GM18508 (cell line): Measurements from ENCODE around the gene UGT2A2.

Experiments used
- ATAC-seq: cut with Tn5 transposase; IDR thresholded peaks from one replicate; pipeline ENCODE4 v1.9.1; 2021; ENCODE audit warnings: moderate number of reproducible peaks; ENCODE audit not compliant: insufficient read depth, unreplicated experiment

Gene UGT2A2

DNA sequence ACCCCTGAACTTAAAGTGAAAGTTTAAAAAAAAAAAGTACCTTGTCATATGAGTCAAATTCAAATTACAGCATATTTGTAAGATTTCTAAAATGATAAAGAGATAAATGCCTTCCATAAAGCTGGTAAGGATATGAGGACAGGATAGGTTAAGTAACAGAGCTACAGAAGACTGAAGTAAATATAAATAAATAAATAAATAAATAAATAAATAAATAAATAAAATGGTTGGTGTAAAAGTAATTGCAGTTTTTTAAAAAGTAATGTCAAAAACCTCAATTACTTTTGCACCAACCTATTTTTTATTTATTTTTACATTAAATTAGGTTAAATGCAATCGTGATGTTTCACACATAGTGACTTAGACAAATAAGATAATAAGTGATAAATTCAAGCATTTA is 62.2 kb downstream of the UGT2A2 start:
- ATAC-seq, result no peak

DNA sequence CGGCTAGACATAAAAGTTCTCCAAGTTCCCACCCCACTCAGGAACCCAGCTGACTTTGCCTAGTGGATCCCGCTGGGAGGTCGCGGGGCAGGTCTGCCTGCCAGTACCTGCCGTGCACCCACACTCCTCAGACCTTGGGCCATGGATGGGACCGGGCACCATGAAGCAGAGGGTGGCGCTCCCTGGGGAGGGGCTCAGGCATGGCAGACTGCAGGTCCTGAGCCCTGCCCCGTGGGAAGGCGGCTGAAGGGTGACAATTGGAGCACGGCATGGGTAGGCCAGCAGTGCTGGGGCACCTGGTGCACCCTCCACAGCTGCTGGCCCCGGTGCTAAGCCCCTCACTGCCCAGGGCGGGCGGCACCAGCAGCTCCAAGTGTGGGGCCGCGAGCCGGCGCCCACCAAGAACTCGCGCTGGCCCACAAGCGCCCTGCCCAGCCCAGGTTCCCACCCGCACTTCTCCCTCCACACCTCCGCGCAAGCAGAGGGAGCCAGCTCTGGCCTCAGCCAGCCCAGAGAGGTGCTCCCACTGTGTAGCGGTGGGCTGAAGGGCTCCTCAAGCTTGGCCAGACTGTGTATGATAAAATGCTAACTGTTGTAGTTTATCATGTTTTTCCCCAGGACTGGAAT is 63.1 kb downstream of the UGT2A2 start:
- no peak for ATAC-seq

DNA sequence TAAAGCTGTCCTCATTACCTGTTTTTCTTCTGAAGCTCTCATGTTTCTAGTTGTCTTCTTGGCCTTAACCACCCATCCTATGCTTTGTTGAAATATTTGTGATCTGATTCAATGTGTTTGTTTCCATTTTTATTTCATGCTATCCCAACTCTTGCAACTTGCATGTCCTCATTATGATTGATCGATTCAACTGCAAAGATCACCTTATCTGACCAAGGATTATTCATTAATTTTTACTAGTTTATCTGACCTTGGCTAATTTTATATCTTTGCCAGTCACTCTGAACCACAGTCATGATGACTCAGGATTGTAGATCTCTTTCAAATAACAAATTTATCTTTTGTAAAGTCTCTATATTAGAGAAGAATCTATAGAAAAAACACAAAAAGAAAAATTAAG is 70.7 kb downstream of the UGT2A2 start:
- no peak for ATAC-seq

GRCh38 chr4:69563424-69563823 is 76.0 kb downstream of the UGT2A2 start:
- ATAC-seq, result no peak

DNA sequence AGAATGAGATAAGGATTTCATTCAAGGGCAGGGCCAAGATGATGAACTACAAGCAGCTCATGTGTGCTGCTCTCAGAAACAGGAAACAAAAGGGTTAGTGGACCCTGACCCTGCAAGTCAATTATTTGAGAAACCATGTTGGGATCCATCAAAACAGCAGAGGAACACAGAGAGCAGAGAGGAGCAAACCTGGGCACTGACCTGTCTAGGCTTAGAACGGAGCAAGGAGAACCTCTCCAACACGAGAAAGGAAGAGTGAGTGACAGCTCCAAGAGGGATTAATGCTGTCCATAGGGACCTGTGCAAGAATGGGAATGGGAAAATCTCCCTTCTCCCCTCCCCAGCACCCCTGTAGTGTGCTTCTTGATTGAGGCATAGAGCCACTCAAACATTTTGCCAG is 89.8 kb downstream of the UGT2A2 start:
- ATAC-seq, result no peak

- ATAC-seq, result no peak
These were observed 93.2 kb downstream of the UGT2A2 start for GRCh38 chr4:69546134-69546765.
